Mesothelial cell of epicardium (in vitro differentiated cells): Measurements from ENCODE around the gene NAT14. TPM values are rescaled to one million over a fixed set of nuclear protein-coding genes. Genes with fewer than 3 reads are reported as not detected.

Source experiments
- DNase-seq, 2 experiments: peaks; one replicate each; pipeline ENCODE4 v3.0.0; 2021; ENCODE audit warnings: low spot score in 2 of 2; ENCODE audit not compliant: unreplicated experiment in 2 of 2
- H3K27ac Mint-ChIP-seq: 2 replicates; pipeline ENCODE4 v1.8.0; 2021; ENCODE audit warnings: mixed read lengths
- H3K27me3 Mint-ChIP-seq: 2 replicates; pipeline ENCODE4 v1.8.0; 2021; ENCODE audit warnings: low read depth, mixed read lengths
- H3K36me3 Mint-ChIP-seq: 2 replicates; pipeline ENCODE4 v1.8.0; 2021; ENCODE audit warnings: mixed read lengths
- H3K4me1 Mint-ChIP-seq: 2 replicates; pipeline ENCODE4 v1.8.0; 2021; ENCODE audit warnings: mixed read lengths
- H3K4me3 Mint-ChIP-seq: 2 replicates; pipeline ENCODE4 v1.8.0; 2021; ENCODE audit warnings: mild to moderate bottlenecking, moderate library complexity, mixed read lengths
- H3K9me3 Mint-ChIP-seq: 2 replicates; pipeline ENCODE4 v1.8.0; 2021; ENCODE audit warnings: mixed read lengths
- CTCF ChIP-seq: fragments of 200-600 bp; sonication (generic); IDR thresholded peaks from one replicate; pipeline ENCODE4 v1.5.0; 2021; ENCODE audit warnings: antibody characterized with exemption; ENCODE audit not compliant: unreplicated experiment
- total RNA-seq: library from RNA; stranded (reverse); gene quantifications from 3 replicates; pipeline ENCODE4 v1.2.1, GENCODE V29; 2021

Gene NAT14
- total RNA-seq, 1 donor from 2014 or later: 54.4 TPM

- Mint-ChIP-seq H3K36me3 (no peaks in the 10 kb centered on the region), H3K27ac (no peak overlapping the region), H3K4me1 (peaks cover 8% of the 10 kb centered on the region), H3K27me3 (peaks cover 10% of the 10 kb centered on the region), H3K4me3 (no peak overlapping the region), H3K9me3 (no peaks in the 10 kb centered on the region)
- TF ChIP-seq CTCF: no peak
- no peak for DNase-seq
Observed at GRCh38 chr19:55471266-55471665, 13.7 kb upstream of the NAT14 start.

- no peak for DNase-seq
- Mint-ChIP-seq H3K4me3 (no peak overlapping the region), H3K36me3 (no peaks in the 10 kb centered on the region), H3K27me3 (peaks cover 2% of the 10 kb centered on the region), H3K27ac (no peak overlapping the region), H3K9me3 (no peaks in the 10 kb centered on the region), H3K4me1 (peaks cover 13% of the 10 kb centered on the region)
- TF ChIP-seq CTCF: no peak
Observed at GRCh38 chr19:55472463-55472862, 12.5 kb upstream of the NAT14 start.

GRCh38 chr19:55473225-55474012 is 11.6 kb upstream of the NAT14 start:
- peaks cover 17% of the 10 kb centered on the region for H3K4me1 Mint-ChIP-seq
- no peak overlapping the region for H3K27ac Mint-ChIP-seq
- H3K36me3 Mint-ChIP-seq: no peaks in the 10 kb centered on the region
- DNase-seq: no peak
- no peak overlapping the region for H3K4me3 Mint-ChIP-seq
- H3K27me3 Mint-ChIP-seq: no peaks in the 10 kb centered on the region
- H3K9me3 Mint-ChIP-seq: no peaks in the 10 kb centered on the region
- TF ChIP-seq CTCF: no peak

- Mint-ChIP-seq H3K4me3 (no peak overlapping the region), H3K27ac (no peak overlapping the region), H3K27me3 (no peaks in the 10 kb centered on the region), H3K4me1 (peaks cover 22% of the 10 kb centered on the region), H3K36me3 (no peaks in the 10 kb centered on the region), H3K9me3 (no peaks in the 10 kb centered on the region)
- no peak for DNase-seq
- no peak for TF ChIP-seq CTCF
Observed at GRCh38 chr19:55474269-55475265, 10.4 kb upstream of the NAT14 start.

GRCh38 chr19:55476100-55476775 is 8.8 kb upstream of the NAT14 start, which contains the start of gene ZNF628:
ZNF628 (plus strand) TSS chr19:55476617; CDS start chr19:55479911, 3,294 bp downstream.
- H3K4me1 Mint-ChIP-seq: peaks cover 22% of the 10 kb centered on the region
- TF ChIP-seq CTCF: no peak
- H3K27me3 Mint-ChIP-seq: no peaks in the 10 kb centered on the region
- H3K9me3 Mint-ChIP-seq: no peaks in the 10 kb centered on the region
- peak within 1 kb of the TSS; percentile 96 for H3K27ac Mint-ChIP-seq
- peak within 1 kb of the TSS; percentile 88 for H3K4me3 Mint-ChIP-seq
- H3K36me3 Mint-ChIP-seq: no peaks in the 10 kb centered on the region
- peak; percentile 96 to 98 for DNase-seq
